DOHH2 (cell line): ENCODE results near the gene BRI3BP.

Experiments
- H3F3A ChIP-seq: fragments of 200-600 bp; sonication (generic), shearing (Covaris generic); 2 replicates; pipeline ENCODE4 v1.6.0; 2016; ENCODE audit warnings: antibody characterized with exemption, mild to moderate bottlenecking; ENCODE audit not compliant: control insufficient read depth, insufficient read depth
- H3K27ac ChIP-seq: fragments of 200-600 bp; sonication (generic); 2 replicates; pipeline ENCODE4 v1.5.1; 2014; ENCODE audit warnings: low read depth, mild to moderate bottlenecking, low read length, moderate library complexity
- H3K27me3 ChIP-seq: fragments of 200-600 bp; sonication (generic); 2 replicates; pipeline ENCODE4 v1.6.1; 2014; ENCODE audit warnings: mild to moderate bottlenecking, low read length, mixed read lengths; ENCODE audit not compliant: control insufficient read depth
- H3K36me3 ChIP-seq: fragments of 200-600 bp; sonication (generic); 2 replicates; pipeline ENCODE4 v1.6.1; 2014; ENCODE audit warnings: mild to moderate bottlenecking, low read length, moderate library complexity, mixed read lengths; ENCODE audit not compliant: control insufficient read depth
- H3K4me1 ChIP-seq: fragments of 200-600 bp; sonication (generic); 2 replicates; pipeline ENCODE4 v1.6.1; 2014; ENCODE audit warnings: mild to moderate bottlenecking, low read length, mixed read lengths; ENCODE audit not compliant: control insufficient read depth
- H3K4me2 ChIP-seq: fragments of 200-600 bp; sonication (generic); 2 replicates; pipeline ENCODE4 v1.6.0; 2014; ENCODE audit warnings: mild to moderate bottlenecking, low read length, moderate library complexity
- H3K4me3 ChIP-seq: fragments of 200-600 bp; sonication (generic); 2 replicates; pipeline ENCODE4 v1.5.1; 2014; ENCODE audit warnings: mild to moderate bottlenecking, low read length, mixed read lengths
- H3K79me2 ChIP-seq: fragments of 200-600 bp; sonication (generic); 2 replicates; pipeline ENCODE4 v1.6.1; 2014; ENCODE audit warnings: mild to moderate bottlenecking, low read length, mixed read lengths; ENCODE audit not compliant: control insufficient read depth
- H3K9me2 ChIP-seq: fragments of 200-600 bp; sonication (generic); replicated peaks from 2 replicates; pipeline ENCODE4 v1.6.1; 2014; ENCODE audit warnings: mild to moderate bottlenecking, low read length, mixed read lengths; ENCODE audit not compliant: control insufficient read depth
- H3K9me3 ChIP-seq: fragments of 200-600 bp; sonication (generic); 2 replicates; pipeline ENCODE4 v1.6.1; 2014; ENCODE audit warnings: antibody characterized with exemption, low read length, mixed read lengths; ENCODE audit not compliant: control insufficient read depth, insufficient read depth
- H4K20me1 ChIP-seq: fragments of 200-600 bp; sonication (generic); 2 replicates; pipeline ENCODE4 v1.6.0; 2014; ENCODE audit warnings: low read depth, mild to moderate bottlenecking, antibody characterized with exemption, low read length, moderate library complexity; ENCODE audit not compliant: control insufficient read depth, insufficient read depth
- EZH2phosphoT487 ChIP-seq: fragments of 200-600 bp; sonication (generic); IDR thresholded peaks from 2 replicates; pipeline ENCODE4 v1.6.1; 2017; ENCODE audit warnings: borderline replicate concordance, mild to moderate bottlenecking, antibody characterized with exemption, low read length, moderate library complexity, mixed read lengths
- TF ChIP-seq, protein P1 (sequence below): fragments of 200-600 bp; sonication (generic); IDR thresholded peaks from one replicate; pipeline ENCODE4 v1.5.1; 2014; ENCODE audit warnings: antibody characterized with exemption, mild to moderate bottlenecking, low read depth, low read length; ENCODE audit not compliant: poor library complexity, severe bottlenecking

Gene BRI3BP

DNA sequence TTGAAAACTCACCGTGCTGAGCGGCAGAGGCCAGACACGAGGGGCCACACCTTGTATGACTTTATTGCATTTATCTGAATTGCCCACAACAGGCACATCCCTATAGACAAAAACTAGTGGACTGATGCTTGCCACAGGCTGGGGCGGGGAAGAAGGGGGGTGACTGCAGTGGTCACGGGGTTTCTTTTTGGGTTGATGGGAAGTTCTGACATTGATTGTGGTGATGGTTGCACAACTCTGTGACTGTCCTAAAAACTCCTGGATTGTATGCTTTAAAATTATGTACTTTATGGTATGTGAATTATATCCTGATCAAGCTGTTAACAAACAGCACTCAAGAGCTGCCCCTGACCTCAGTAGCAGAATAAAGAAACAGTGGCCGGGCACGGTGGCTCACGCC, 30.2 kb upstream of the BRI3BP start:
- Histone ChIP-seq H3K4me1 (no peaks in the 10 kb centered on the region), H4K20me1 (no peaks in the 10 kb centered on the region), H3K27me3 (no peaks in the 10 kb centered on the region), H3K9me2 (no peaks in the 10 kb centered on the region), H3K4me3 (no peak overlapping the region), H3F3A (no peaks in the 10 kb centered on the region), H3K27ac (no peak overlapping the region), H3K36me3 (peaks cover 75% of the 10 kb centered on the region), H3K79me2 (no peaks in the 10 kb centered on the region), H3K9me3 (no peaks in the 10 kb centered on the region), H3K4me2 (no peak overlapping the region)
- TF ChIP-seq, protein P1, sequence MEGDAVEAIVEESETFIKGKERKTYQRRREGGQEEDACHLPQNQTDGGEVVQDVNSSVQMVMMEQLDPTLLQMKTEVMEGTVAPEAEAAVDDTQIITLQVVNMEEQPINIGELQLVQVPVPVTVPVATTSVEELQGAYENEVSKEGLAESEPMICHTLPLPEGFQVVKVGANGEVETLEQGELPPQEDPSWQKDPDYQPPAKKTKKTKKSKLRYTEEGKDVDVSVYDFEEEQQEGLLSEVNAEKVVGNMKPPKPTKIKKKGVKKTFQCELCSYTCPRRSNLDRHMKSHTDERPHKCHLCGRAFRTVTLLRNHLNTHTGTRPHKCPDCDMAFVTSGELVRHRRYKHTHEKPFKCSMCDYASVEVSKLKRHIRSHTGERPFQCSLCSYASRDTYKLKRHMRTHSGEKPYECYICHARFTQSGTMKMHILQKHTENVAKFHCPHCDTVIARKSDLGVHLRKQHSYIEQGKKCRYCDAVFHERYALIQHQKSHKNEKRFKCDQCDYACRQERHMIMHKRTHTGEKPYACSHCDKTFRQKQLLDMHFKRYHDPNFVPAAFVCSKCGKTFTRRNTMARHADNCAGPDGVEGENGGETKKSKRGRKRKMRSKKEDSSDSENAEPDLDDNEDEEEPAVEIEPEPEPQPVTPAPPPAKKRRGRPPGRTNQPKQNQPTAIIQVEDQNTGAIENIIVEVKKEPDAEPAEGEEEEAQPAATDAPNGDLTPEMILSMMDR, result no peak
- TF ChIP-seq EZH2phosphoT487, result no peak

DNA sequence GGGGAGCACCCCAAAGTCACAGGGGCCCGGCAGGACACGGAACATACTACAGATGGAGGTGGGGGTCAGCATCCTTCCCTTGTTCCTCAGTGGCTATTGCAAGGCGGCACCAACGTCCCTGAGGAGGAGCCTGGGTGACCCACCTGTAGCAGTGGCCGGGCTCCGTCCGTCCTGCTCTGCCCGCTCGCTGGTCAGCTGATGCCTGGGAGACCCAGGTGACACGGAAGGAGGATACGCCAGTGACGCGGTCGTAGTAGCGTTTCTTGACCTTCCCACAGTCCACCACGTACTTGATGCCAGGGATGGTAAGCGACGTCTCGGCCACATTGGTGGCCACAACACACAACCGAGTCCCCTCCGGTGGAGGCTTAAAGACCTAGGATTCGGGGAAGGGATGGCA, 29.2 kb upstream of the BRI3BP start:
- H3K79me2 ChIP-seq, result no peaks in the 10 kb centered on the region
- TF ChIP-seq EZH2phosphoT487, result no peak
- TF ChIP-seq, protein P1, result no peak
- H3K9me2 ChIP-seq, result no peaks in the 10 kb centered on the region
- peaks cover 82% of the 10 kb centered on the region for H3K36me3 ChIP-seq
- no peaks in the 10 kb centered on the region for H4K20me1 ChIP-seq
- no peaks in the 10 kb centered on the region for H3F3A ChIP-seq
- H3K4me2 ChIP-seq, result no peak overlapping the region
- no peaks in the 10 kb centered on the region for H3K9me3 ChIP-seq
- H3K4me3 ChIP-seq, result no peak overlapping the region
- H3K4me1 ChIP-seq, result no peaks in the 10 kb centered on the region
- no peaks in the 10 kb centered on the region for H3K27me3 ChIP-seq
- H3K27ac ChIP-seq, result no peak overlapping the region

DNA sequence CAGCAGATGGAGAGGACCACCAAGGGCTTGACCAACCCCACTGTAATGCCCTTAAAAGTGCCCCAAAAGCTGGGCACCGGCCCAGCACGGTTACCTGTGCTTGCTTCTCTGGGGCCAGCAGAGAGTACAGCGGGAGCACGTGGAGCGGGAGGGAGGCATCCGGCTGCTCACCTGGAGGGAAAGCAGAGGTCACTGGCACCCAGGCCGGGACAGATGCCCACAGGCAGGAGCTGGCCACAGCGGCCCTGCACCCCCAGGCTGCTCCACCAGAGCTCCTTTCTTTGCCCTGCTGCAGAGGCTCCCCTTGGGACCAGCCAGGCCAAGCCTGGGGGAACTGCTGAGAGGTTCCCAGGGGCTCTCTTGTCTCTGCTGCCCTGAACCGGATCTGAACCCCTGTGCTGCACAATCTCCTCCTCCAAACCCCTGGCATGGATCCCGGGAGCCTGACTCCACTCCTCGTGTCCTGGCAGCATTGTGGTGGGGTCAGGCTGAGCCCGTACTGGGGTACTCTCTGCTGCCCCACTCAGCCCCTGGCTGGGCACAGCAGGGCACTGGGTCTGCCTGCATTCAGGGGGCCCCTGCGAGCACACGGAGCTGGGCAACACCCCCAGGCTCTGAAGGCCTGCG, 28.5 kb upstream of the BRI3BP start:
- no peak overlapping the region for H3K4me2 ChIP-seq

More for the DNA sequence above, 28.5 kb upstream of the BRI3BP start:
- no peaks in the 10 kb centered on the region for H3K9me2 ChIP-seq
- H3K4me3 ChIP-seq, result no peak overlapping the region
- H3K79me2 ChIP-seq, result no peaks in the 10 kb centered on the region
- H3K36me3 ChIP-seq, result peaks cover 80% of the 10 kb centered on the region
- H3K27me3 ChIP-seq, result no peaks in the 10 kb centered on the region
- TF ChIP-seq EZH2phosphoT487, result no peak
- TF ChIP-seq, protein P1, result no peak
- H4K20me1 ChIP-seq, result no peaks in the 10 kb centered on the region
- no peak overlapping the region for H3K27ac ChIP-seq
- H3K4me1 ChIP-seq, result no peaks in the 10 kb centered on the region
- H3K9me3 ChIP-seq, result no peaks in the 10 kb centered on the region
- no peaks in the 10 kb centered on the region for H3F3A ChIP-seq
